Mesenchymal stem cell (in vitro differentiated cells and primary cell): ENCODE results near the gene ITGAL.
"Not testable (repeated sequence)": the region's sequence is repeated elsewhere in the genome, so short reads cannot be mapped to it uniquely, and the experiment has no call there.

Experiments
- DNase-seq: peaks from one replicate; pipeline ENCODE4 v3.0.0-alpha.2; 2013
- H2AFZ ChIP-seq: one replicate; pipeline ENCODE4 v1.6.1; 2013; ENCODE audit warnings: low read depth, mild to moderate bottlenecking, control low read depth, inconsistent platforms, low read length, moderate library complexity
- H2AK5ac ChIP-seq: 2 replicates; pipeline ENCODE4 v1.6.1; 2013; ENCODE audit warnings: low read length, moderate library complexity, mild to moderate bottlenecking, inconsistent platforms; ENCODE audit not compliant: severe bottlenecking
- H2BK120ac ChIP-seq: one replicate; pipeline ENCODE4 v1.6.1; 2013; ENCODE audit warnings: low read depth, mild to moderate bottlenecking, inconsistent platforms, low read length, moderate library complexity
- H2BK12ac ChIP-seq, 2 experiments: one replicate each; pipeline ENCODE4 v1.6.1; 2013; ENCODE audit warnings: inconsistent platforms in 2 of 2, low read length in 2 of 2, mild to moderate bottlenecking in 2 of 2, moderate library complexity in 2 of 2, control low read depth in 1 of 2
- H2BK15ac ChIP-seq: one replicate; pipeline ENCODE4 v1.6.1; 2013; ENCODE audit warnings: mild to moderate bottlenecking, low read depth, inconsistent platforms; ENCODE audit not compliant: poor library complexity, severe bottlenecking
- H2BK5ac ChIP-seq: 2 replicates; pipeline ENCODE4 v1.6.1; 2013; ENCODE audit warnings: low read depth, mild to moderate bottlenecking, low read length, control low read depth, inconsistent platforms; ENCODE audit not compliant: poor library complexity, severe bottlenecking
- H3K14ac ChIP-seq, 2 experiments: one replicate each; pipeline ENCODE4 v1.6.1; 2013; ENCODE audit warnings: inconsistent platforms in 2 of 2, low read length in 2 of 2, control low read depth in 1 of 2, mild to moderate bottlenecking in 1 of 2, moderate library complexity in 1 of 2
- H3K18ac ChIP-seq, 2 experiments: one replicate each; pipeline ENCODE4 v1.6.1; 2013; ENCODE audit warnings: inconsistent platforms in 2 of 2, low read length in 2 of 2, control low read depth in 1 of 2, low read depth in 1 of 2, mild to moderate bottlenecking in 1 of 2
- H3K23ac ChIP-seq, 2 experiments: one replicate each; pipeline ENCODE4 v1.6.1; 2013; ENCODE audit warnings: inconsistent platforms in 2 of 2, low read length in 2 of 2, mild to moderate bottlenecking in 2 of 2, moderate library complexity in 2 of 2, control low read depth in 1 of 2
- H3K27ac ChIP-seq: 2 replicates; pipeline ENCODE4 v1.5.1; 2013; ENCODE audit warnings: mild to moderate bottlenecking, moderate library complexity, low read length, control low read depth, inconsistent platforms; ENCODE audit not compliant: poor library complexity, severe bottlenecking
- H3K27me3 ChIP-seq, 2 experiments: 2 replicates each; pipeline versions ENCODE4 v1.6.1 to v1.7.0; 2013; ENCODE audit warnings: low read length in 2 of 2, mild to moderate bottlenecking in 2 of 2, moderate library complexity in 2 of 2, control low read depth in 1 of 2, inconsistent platforms in 1 of 2; ENCODE audit not compliant: control insufficient read depth in 1 of 2, insufficient read depth in 1 of 2
- H3K36me3 ChIP-seq, 2 experiments: 2 replicates each; pipeline versions ENCODE4 v1.6.1 to v1.7.0; 2013; ENCODE audit warnings: low read length in 2 of 2, control low read depth in 1 of 2, inconsistent platforms in 1 of 2, low read depth in 1 of 2, mild to moderate bottlenecking in 1 of 2; ENCODE audit not compliant: insufficient read depth in 2 of 2, control insufficient read depth in 1 of 2
- H3K4ac ChIP-seq, 2 experiments: one replicate each; pipeline ENCODE4 v1.6.1; 2013; ENCODE audit warnings: inconsistent platforms in 2 of 2, low read length in 2 of 2, mild to moderate bottlenecking in 2 of 2, moderate library complexity in 2 of 2, control low read depth in 1 of 2, low read depth in 1 of 2
- H3K4me1 ChIP-seq: 2 replicates; pipeline ENCODE4 v1.6.1; 2013; ENCODE audit warnings: low read depth, low read length, control low read depth; ENCODE audit not compliant: control insufficient read depth, insufficient read depth
- H3K4me2 ChIP-seq: 2 replicates; pipeline ENCODE4 v1.6.1; 2013; ENCODE audit warnings: low read length, mild to moderate bottlenecking, inconsistent platforms; ENCODE audit not compliant: poor library complexity, severe bottlenecking
- H3K4me3 ChIP-seq, 2 experiments: 2 replicates each; pipeline versions ENCODE4 v1.5.1 to v1.7.0; 2013; ENCODE audit warnings: low read length in 2 of 2, mild to moderate bottlenecking in 2 of 2, control low read depth in 1 of 2, low read depth in 1 of 2; ENCODE audit not compliant: insufficient read depth in 1 of 2
- H3K79me1 ChIP-seq: replicated peaks from 2 replicates; pipeline ENCODE4 v1.6.1; 2013; ENCODE audit warnings: mild to moderate bottlenecking, control low read depth, low read length, inconsistent platforms; ENCODE audit not compliant: poor library complexity, severe bottlenecking
- H3K9ac ChIP-seq: 2 replicates; pipeline ENCODE4 v1.7.0; 2013; ENCODE audit warnings: mild to moderate bottlenecking, low read length, moderate library complexity
- H3K9me3 ChIP-seq: 2 replicates; pipeline ENCODE4 v1.7.0; 2013; ENCODE audit warnings: mild to moderate bottlenecking, low read length; ENCODE audit not compliant: control insufficient read depth
- H4K8ac ChIP-seq: one replicate; pipeline ENCODE4 v1.6.1; 2013; ENCODE audit warnings: inconsistent platforms, mild to moderate bottlenecking, low read length, moderate library complexity
- H4K91ac ChIP-seq: one replicate; pipeline ENCODE4 v1.6.1; 2013; ENCODE audit warnings: mild to moderate bottlenecking, low read length, inconsistent platforms
- WGBS: methylation state at CpG from one replicate; pipeline ENCODE4 v1.1.7; 2013; ENCODE audit warnings: mixed read lengths; 5-methylcytosine and 5-hydroxymethylcytosine counted together

ITGAL gene

DNA sequence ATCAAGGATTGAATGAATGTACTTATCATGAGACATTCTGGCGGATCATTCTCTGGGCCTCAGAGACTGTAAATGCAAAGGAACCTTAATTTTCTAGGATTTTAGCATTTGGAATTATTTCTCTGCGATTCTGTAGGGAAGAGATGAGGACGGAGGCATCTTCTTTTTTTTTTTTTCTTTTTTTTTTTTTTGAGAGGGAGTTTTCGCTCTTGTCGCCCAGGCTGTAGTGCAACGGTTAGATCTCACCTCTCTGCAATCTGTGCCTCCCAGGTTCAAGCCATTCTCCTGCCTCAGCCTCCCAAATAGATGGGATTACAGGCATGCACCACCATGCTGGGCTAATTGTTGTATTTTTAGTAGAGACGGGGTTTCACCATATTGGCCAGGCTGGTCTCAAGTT is 2.1 kb downstream of the ITGAL start:
- Histone ChIP-seq H2BK15ac (no peak overlapping the region), H3K4me3 (no peak overlapping the region), H3K14ac (no peak overlapping the region), H2BK120ac (no peak overlapping the region), H4K91ac (no peak overlapping the region), H3K4ac (no peak overlapping the region), H3K4me2 (no peak overlapping the region), H3K27ac (no peak overlapping the region), H2BK5ac (no peak overlapping the region), H3K9ac (no peak overlapping the region), H3K36me3 (no peaks in the 10 kb centered on the region), H3K27me3 (peaks cover 6 to 57% of the 10 kb centered on the region in 2 experiments), H2AFZ (no peak overlapping the region), H2AK5ac (no peak overlapping the region), H3K23ac (no peak overlapping the region), H4K8ac (no peak overlapping the region), H3K4me1 (no peaks in the 10 kb centered on the region), H3K9me3 (no peaks in the 10 kb centered on the region), H2BK12ac (no peak overlapping the region), H3K18ac (no peak overlapping the region), H3K79me1 (no peaks in the 10 kb centered on the region)
- 84% methylated on average over 5 of the region's 7 CpGs for WGBS
- no peak for DNase-seq

DNA sequence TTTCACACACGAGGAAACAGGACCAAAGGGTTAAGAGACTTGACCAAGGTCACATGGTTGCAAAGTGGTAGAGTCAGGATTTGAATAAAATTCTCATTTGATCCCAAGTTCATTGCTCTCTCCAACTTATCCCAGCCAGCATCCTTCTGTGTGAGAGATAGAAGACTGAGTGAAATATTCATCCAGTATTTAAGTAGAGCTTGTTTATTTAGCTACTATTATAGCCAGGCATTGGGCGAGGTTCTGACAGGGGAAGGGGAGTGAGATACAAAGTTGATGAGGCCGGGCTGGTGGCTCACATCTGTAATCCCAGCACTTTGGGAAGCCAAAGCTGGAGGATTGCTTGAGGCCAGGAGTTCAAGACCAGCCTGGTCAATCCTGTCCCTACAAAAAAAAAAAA is 4.4 kb downstream of the ITGAL start:
- H3K27me3 ChIP-seq: peaks cover 11 to 69% of the 10 kb centered on the region in 2 experiments
- H3K4me2 ChIP-seq: no peak overlapping the region
- no peak overlapping the region for H4K91ac ChIP-seq
- H3K23ac ChIP-seq: no peak overlapping the region
- H3K9me3 ChIP-seq: no peaks in the 10 kb centered on the region
- no peaks in the 10 kb centered on the region for H3K4me1 ChIP-seq
- H2BK12ac ChIP-seq: no peak overlapping the region
- no peak overlapping the region for H2AK5ac ChIP-seq
- H2AFZ ChIP-seq: no peak overlapping the region
- H4K8ac ChIP-seq: no peak overlapping the region
- no peak overlapping the region for H3K27ac ChIP-seq
- no peak for DNase-seq
- H2BK120ac ChIP-seq: no peak overlapping the region
- no peak overlapping the region for H3K4me3 ChIP-seq
- H3K18ac ChIP-seq: no peak overlapping the region
- H3K9ac ChIP-seq: no peak overlapping the region
- no peak overlapping the region for H3K14ac ChIP-seq
- WGBS: 78% methylated on average over 3 of the region's 3 CpGs
- H3K36me3 ChIP-seq: no peaks in the 10 kb centered on the region
- H2BK15ac ChIP-seq: no peak overlapping the region
- H3K79me1 ChIP-seq: no peaks in the 10 kb centered on the region
- H2BK5ac ChIP-seq: no peak overlapping the region
- H3K4ac ChIP-seq: no peak overlapping the region

DNA sequence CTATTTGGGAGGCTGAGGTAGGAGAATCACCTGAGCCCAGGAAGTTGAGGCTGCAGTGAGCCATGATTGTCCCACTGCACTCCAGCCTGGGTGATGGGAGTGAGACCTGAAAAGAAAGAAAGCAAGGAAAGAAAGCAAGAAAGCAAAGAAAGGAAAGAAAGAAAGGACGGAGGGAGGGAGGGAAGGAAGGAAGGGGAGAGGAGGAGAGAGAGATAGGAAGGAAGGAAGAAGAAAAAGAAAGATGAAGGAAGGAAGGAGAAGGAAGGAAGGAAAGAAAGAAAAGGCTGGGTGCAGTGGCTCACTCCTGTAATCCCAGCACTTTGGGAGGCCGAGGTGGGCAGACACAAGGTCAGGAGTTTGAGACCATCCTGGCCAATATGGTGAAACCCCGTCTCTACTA is 5.2 kb downstream of the ITGAL start:
- H3K27me3 ChIP-seq: peaks cover 11 to 61% of the 10 kb centered on the region in 2 experiments
- H2AFZ ChIP-seq, H3K18ac ChIP-seq, H4K91ac ChIP-seq, H3K79me1 ChIP-seq, H3K4me3 ChIP-seq, H2BK15ac ChIP-seq, H3K9ac ChIP-seq, DNase-seq, H3K9me3 ChIP-seq, H2BK5ac ChIP-seq, H3K4me2 ChIP-seq, H4K8ac ChIP-seq, H3K23ac ChIP-seq, H3K36me3 ChIP-seq, H3K27ac ChIP-seq, H2BK120ac ChIP-seq, H2BK12ac ChIP-seq, H3K4me1 ChIP-seq, H2AK5ac ChIP-seq, H3K14ac ChIP-seq, H3K4ac ChIP-seq: not testable (repeated sequence)
- 97% methylated on average over 3 of the region's 3 CpGs for WGBS

DNA sequence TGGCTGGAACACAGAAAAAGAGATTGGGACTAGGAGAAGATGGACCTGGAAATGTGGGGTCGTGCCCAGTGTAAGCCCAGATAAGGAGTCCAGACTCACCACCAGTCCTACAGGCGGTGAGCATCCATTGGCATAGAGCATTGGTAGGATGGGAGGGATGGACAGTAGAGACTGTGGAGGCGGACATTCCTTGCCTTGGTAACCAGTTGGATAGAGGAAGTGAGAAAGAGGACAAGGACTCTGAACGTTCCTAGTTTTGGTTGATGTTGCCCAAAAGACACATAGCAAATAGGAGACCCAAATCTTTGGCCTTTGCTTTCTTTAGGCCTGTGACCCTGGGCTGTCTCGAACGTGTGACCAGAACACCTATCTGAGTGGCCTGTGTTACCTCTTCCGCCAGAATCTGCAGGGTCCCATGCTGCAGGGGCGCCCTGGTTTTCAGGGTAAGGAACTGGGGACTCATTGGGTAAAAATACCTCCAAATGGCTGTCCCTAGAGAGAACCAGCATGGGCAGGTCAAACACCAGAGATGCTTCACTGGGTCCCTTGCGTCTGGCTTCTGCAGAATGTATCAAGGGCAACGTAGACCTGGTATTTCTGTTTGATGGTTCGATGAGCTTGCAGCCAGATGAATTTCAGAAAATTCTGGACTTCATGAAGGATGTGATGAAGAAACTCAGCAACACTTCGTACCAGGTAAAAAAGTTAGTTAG is 6.4 kb downstream of the ITGAL start:
- Histone ChIP-seq H3K4ac (no peak overlapping the region), H3K9ac (no peak overlapping the region), H2BK12ac (no peak overlapping the region), H3K9me3 (no peaks in the 10 kb centered on the region), H3K27me3 (peaks cover 11 to 57% of the 10 kb centered on the region in 2 experiments), H3K4me1 (no peaks in the 10 kb centered on the region), H3K36me3 (no peaks in the 10 kb centered on the region), H3K23ac (no peak overlapping the region), H2BK15ac (no peak overlapping the region), H2AK5ac (no peak overlapping the region), H3K18ac (no peak overlapping the region), H3K79me1 (no peaks in the 10 kb centered on the region), H3K4me2 (no peak overlapping the region), H4K8ac (no peak overlapping the region), H2BK5ac (no peak overlapping the region), H3K27ac (no peak overlapping the region), H2BK120ac (no peak overlapping the region), H2AFZ (no peak overlapping the region), H4K91ac (no peak overlapping the region), H3K4me3 (no peak overlapping the region), H3K14ac (no peak overlapping the region)
- 90% methylated on average over 12 of the region's 12 CpGs for WGBS
- no peak for DNase-seq
